HCT116 (cell line): Measurements from ENCODE around the gene BRMS1. TPM values are rescaled to one million over a fixed set of nuclear protein-coding genes. Genes with fewer than 3 reads are reported as not detected.

ENCODE experiments used
- ATAC-seq: fragments of 200-7000 bp; cut with Tn5 transposase; 2 replicates; pipeline ENCODE4 v1.9.1; 2020; ENCODE audit warnings: mild to moderate bottlenecking, moderate library complexity
- BruUV-seq: library from RNA; stranded (reverse); fragments of 400-500 nt; replicated peaks from 2 replicates; lab custom pipeline; 2021; lab: Mats Ljungman, UMichigan
- CTCF ChIA-PET: fragments of 300-600 bp; sonication (Branson Sonifier 250); formaldehyde crosslinking; loops from one replicate; lab custom pipeline; 2021; ENCODE audit warnings: antibody characterized with exemption; lab: Charles Lee
- POLR2A ChIA-PET: fragments of 300-600, 350-600 bp; sonication (Branson Sonifier 250); formaldehyde crosslinking; loops from one replicate; lab custom pipeline; 2021; ENCODE audit warnings: antibody characterized with exemption; lab: Charles Lee
- RAD21 ChIA-PET, 2 experiments: fragments of 300-600 bp; sonication (Branson Sonifier 250); formaldehyde crosslinking; loops; one replicate each; lab custom pipeline; 2023; ENCODE audit warnings: low total read pairs in 2 of 2; ENCODE audit not compliant: uncharacterized antibody in 2 of 2, unreplicated experiment in 2 of 2, low non-redundant PET in 1 of 2; lab: Charles Lee
- DNase-seq: peaks from one replicate; pipeline ENCODE4 v3.0.0-alpha.2; 2010; ENCODE audit warnings: low read depth, low spot score
- H2AFZ ChIP-seq: fragments of 200-600 bp; shearing (Covaris generic), sonication (generic); 2 replicates; pipeline ENCODE4 v1.6.1; 2017; ENCODE audit warnings: low read depth, mixed run types, mixed read lengths, antibody characterized with exemption, low read length; ENCODE audit not compliant: poor library complexity, severe bottlenecking
- H3K27ac ChIP-seq: 2 replicates; pipeline ENCODE4 v1.5.1; 2012; ENCODE audit warnings: low read depth, low read length
- H3K27me3 ChIP-seq: fragments of 200-600 bp; sonication (generic); 2 replicates; pipeline ENCODE4 v1.6.1; 2016; ENCODE audit warnings: mixed run types, low read length, mixed read lengths; ENCODE audit not compliant: insufficient read depth
- H3K36me3 ChIP-seq, 2 experiments: fragments of 200-500 bp in 1 of 2; fragments of 200-600 bp in 1 of 2; sonication (Bioruptor generic) in 1 of 2; sonication (generic) in 1 of 2; 2 replicates each; pipeline versions ENCODE4 v1.5.1 to v1.6.1; 2014 to 2016; ENCODE audit warnings: low read length in 2 of 2, inconsistent platforms in 1 of 2, mixed read lengths in 1 of 2, mixed run types in 1 of 2; ENCODE audit not compliant: insufficient read depth in 2 of 2, control insufficient read depth in 1 of 2
- H3K4me1 ChIP-seq, 2 experiments: fragments of 200-600 bp in 1 of 2; sonication (generic) in 1 of 2; 2 replicates each; pipeline versions ENCODE4 v1.5.1 to v1.6.1; 2012 to 2017; ENCODE audit warnings: low read length in 2 of 2, inconsistent platforms in 1 of 2, mild to moderate bottlenecking in 1 of 2, mixed read lengths in 1 of 2, mixed run types in 1 of 2, moderate library complexity in 1 of 2; ENCODE audit not compliant: insufficient read depth in 2 of 2, control insufficient read depth in 1 of 2
- H3K4me2 ChIP-seq: fragments of 200-600 bp; sonication (generic); 2 replicates; pipeline ENCODE4 v1.6.1; 2017; ENCODE audit warnings: mixed run types, low read length, mixed read lengths
- H3K4me3 ChIP-seq, 2 experiments: fragments of 200-600 bp in 1 of 2; sonication (generic) in 1 of 2; replicated peaks in 1 of 2; 2 replicates each; pipeline ENCODE4 v1.5.1; 2011 to 2016; ENCODE audit warnings: low read length in 2 of 2, control low read depth in 1 of 2, low read depth in 1 of 2, mild to moderate bottlenecking in 1 of 2, mixed read lengths in 1 of 2, mixed run types in 1 of 2
- H3K79me2 ChIP-seq: fragments of 200-600 bp; sonication (generic); 2 replicates; pipeline ENCODE4 v1.6.1; 2017; ENCODE audit warnings: mild to moderate bottlenecking, mixed run types, low read length, moderate library complexity, mixed read lengths; ENCODE audit not compliant: insufficient read depth
- H3K9ac ChIP-seq: fragments of 200-600 bp; sonication (generic); 2 replicates; pipeline ENCODE4 v1.6.1; 2016; ENCODE audit warnings: low read length, mixed read lengths
- H3K9me2 ChIP-seq: fragments of 200-600 bp; sonication (generic), shearing (Covaris generic); 2 replicates; pipeline ENCODE4 v1.6.1; 2017; ENCODE audit warnings: mixed run types, mild to moderate bottlenecking, moderate library complexity; ENCODE audit not compliant: insufficient read depth
- H3K9me3 ChIP-seq, 2 experiments: fragments of 200-500 bp in 1 of 2; fragments of 200-600 bp in 1 of 2; sonication (Bioruptor generic) in 1 of 2; sonication (generic) in 1 of 2; 2 replicates each; pipeline ENCODE4 v1.6.1; 2014 to 2017; ENCODE audit warnings: low read length in 2 of 2, mixed read lengths in 2 of 2, inconsistent platforms in 1 of 2, low read depth in 1 of 2, mild to moderate bottlenecking in 1 of 2, mixed run types in 1 of 2, moderate library complexity in 1 of 2; ENCODE audit not compliant: control insufficient read depth in 1 of 2, insufficient read depth in 1 of 2
- H4K20me1 ChIP-seq: fragments of 200-600 bp; sonication (generic), shearing (Covaris generic); 2 replicates; pipeline ENCODE4 v1.6.1; 2017; ENCODE audit warnings: mixed run types, mild to moderate bottlenecking, moderate library complexity; ENCODE audit not compliant: insufficient read depth
- CBX3 ChIP-seq: IDR thresholded peaks from 2 replicates; pipeline ENCODE4 v1.6.1; 2012; ENCODE audit warnings: low read depth
- CTCF ChIP-seq, 3 experiments: fragments of 200-600 bp in 1 of 3; sonication (generic) in 1 of 3; IDR thresholded peaks in 2 of 3; conservative IDR thresholded peaks in 1 of 3; 2 replicates each; pipeline ENCODE4 v1.5.1; 2012 to 2017; ENCODE audit warnings: low read depth in 2 of 3, low read length in 2 of 3, antibody characterized with exemption in 1 of 3, borderline replicate concordance in 1 of 3, control low read depth in 1 of 3, mild to moderate bottlenecking in 1 of 3, mixed read lengths in 1 of 3, mixed run types in 1 of 3, moderate library complexity in 1 of 3; ENCODE audit not compliant: insufficient read depth in 1 of 3
- EGR1 ChIP-seq: IDR thresholded peaks from 2 replicates; pipeline ENCODE4 v1.6.1; 2012; ENCODE audit warnings: low read depth
- ELF1 ChIP-seq: IDR thresholded peaks from 2 replicates; pipeline ENCODE4 v1.6.1; 2012; ENCODE audit warnings: low read depth, borderline replicate concordance
- EZH2phosphoT487 ChIP-seq: fragments of 200-600 bp; IDR thresholded peaks from 2 replicates; pipeline ENCODE4 v1.6.1; 2018; ENCODE audit warnings: antibody characterized with exemption, borderline replicate concordance
- FOSL1 ChIP-seq: IDR thresholded peaks from 2 replicates; pipeline ENCODE4 v1.6.1; 2012; ENCODE audit warnings: low read depth
- JUND ChIP-seq: IDR thresholded peaks from 2 replicates; pipeline ENCODE4 v1.6.1; 2012
- POLR2A ChIP-seq: IDR thresholded peaks from 2 replicates; pipeline ENCODE4 v1.7.0; 2011; ENCODE audit warnings: borderline replicate concordance; ENCODE audit not compliant: insufficient read depth, insufficient read length; ENCODE audit errors: extremely low read depth
- POLR2AphosphoS5 ChIP-seq: IDR thresholded peaks from 2 replicates; pipeline ENCODE4 v1.6.1; 2011; ENCODE audit warnings: mild to moderate bottlenecking, low read depth, low read length, moderate library complexity
- RAD21 ChIP-seq: IDR thresholded peaks from 2 replicates; pipeline ENCODE4 v1.6.1; 2012; ENCODE audit warnings: low read depth, mild to moderate bottlenecking
- SIN3A ChIP-seq: IDR thresholded peaks from 2 replicates; pipeline ENCODE4 v1.6.1; 2012; ENCODE audit warnings: low read depth
- SP1 ChIP-seq: IDR thresholded peaks from 2 replicates; pipeline ENCODE4 v1.6.1; 2012; ENCODE audit warnings: low read depth
- SRF ChIP-seq: IDR thresholded peaks from 2 replicates; pipeline ENCODE4 v1.6.1; 2012; ENCODE audit warnings: low read depth
- TCF7L2 ChIP-seq: IDR thresholded peaks from 2 replicates; pipeline ENCODE4 v1.7.0; 2011; ENCODE audit warnings: borderline replicate concordance, inconsistent platforms; ENCODE audit not compliant: insufficient read depth, insufficient read length; ENCODE audit errors: extremely low read depth
- ZBTB33 ChIP-seq: IDR thresholded peaks from 2 replicates; pipeline ENCODE4 v1.6.1; 2011; ENCODE audit warnings: mild to moderate bottlenecking, low read length, moderate library complexity; ENCODE audit not compliant: insufficient replicate concordance; ENCODE audit errors: extremely low read depth
- ZFX ChIP-seq: fragments of 450-650 bp; IDR thresholded peaks from 2 replicates; pipeline ENCODE4 v1.6.1; 2017
- ZNF274 ChIP-seq: fragments of 200-500 bp; sonication (Bioruptor generic); IDR thresholded peaks from 2 replicates; pipeline ENCODE4 v1.6.1; 2014; ENCODE audit warnings: mild to moderate bottlenecking, low read depth, low read length, inconsistent platforms
- intact Hi-C: fragments of 100-400 bp; cut with micrococcal nuclease; formaldehyde crosslinking; loops from 2 replicates; pipeline ENCODE4 v1.10.0; 2022
- total RNA-seq: library from RNA; stranded (reverse); gene quantifications from one replicate; pipeline ENCODE4 v1.2.1, GENCODE V29; 2021; ENCODE audit not compliant: unreplicated experiment
- TF ChIP-seq, protein P1 (sequence below): IDR thresholded peaks from 2 replicates; pipeline ENCODE4 v1.6.1; 2012; ENCODE audit warnings: low read depth
- TF ChIP-seq, protein P2 (sequence below): IDR thresholded peaks from 2 replicates; pipeline ENCODE4 v1.6.1; 2012
- TF ChIP-seq, protein P3 (sequence below): IDR thresholded peaks from 2 replicates; pipeline ENCODE4 v1.6.1; 2012

Gene BRMS1
- total RNA-seq, 1 experiment from 2014 or later: 42.1 TPM

DNA sequence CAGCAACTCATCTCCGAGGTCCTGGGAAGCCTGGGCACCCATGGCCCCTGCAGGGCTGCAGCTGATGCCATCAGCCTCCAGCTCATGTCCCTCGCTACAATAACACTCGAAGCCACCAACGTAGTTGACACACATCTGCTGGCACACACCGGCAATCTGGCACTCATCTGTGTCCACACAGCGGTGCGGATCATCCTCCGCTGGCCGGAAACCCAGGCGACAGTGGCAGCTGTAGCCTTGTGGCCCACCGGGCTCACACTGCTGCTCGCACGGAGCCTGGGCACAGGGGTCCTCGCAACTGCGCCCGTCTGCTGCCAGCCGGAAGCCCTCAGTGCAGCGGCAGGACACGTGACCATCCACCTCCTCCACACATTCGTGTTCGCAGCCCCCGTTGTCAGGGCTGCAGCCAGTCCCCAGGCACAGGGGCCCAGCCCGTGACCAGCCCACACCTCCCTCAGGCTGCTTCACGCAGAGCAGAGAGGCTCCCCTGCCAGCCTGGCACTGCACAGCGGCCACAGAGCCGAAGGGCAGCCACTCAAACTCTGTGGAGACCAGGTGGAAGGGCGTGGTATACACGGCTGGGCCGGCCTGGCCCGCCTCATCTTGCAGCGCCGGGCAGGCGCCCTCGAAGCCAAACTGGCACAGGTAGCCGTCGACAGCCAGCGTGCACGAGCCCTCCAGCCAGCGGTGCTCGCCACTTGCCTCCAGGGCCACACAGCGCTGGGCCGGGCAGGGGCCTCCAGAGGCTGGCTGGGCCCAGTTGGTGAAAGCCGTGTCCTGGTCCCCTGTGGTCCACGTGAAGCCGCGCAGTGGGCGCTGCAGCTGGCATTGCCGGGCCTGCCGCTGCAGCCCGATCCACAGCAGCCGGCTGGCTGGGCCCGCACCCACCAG is 28.7 kb downstream of the BRMS1 start:
- Histone ChIP-seq H3K36me3 (no peaks in the 10 kb centered on the region), H3K79me2 (no peaks in the 10 kb centered on the region), H3K4me1 (peaks cover 14 to 26% of the 10 kb centered on the region in 2 experiments), H3K9me2 (no peaks in the 10 kb centered on the region), H3K9ac (no peak overlapping the region), H3K27me3 (no peaks in the 10 kb centered on the region), H3K27ac (no peak overlapping the region), H4K20me1 (no peaks in the 10 kb centered on the region), H3K4me2 (no peak overlapping the region), H3K9me3 (no peaks in the 10 kb centered on the region), H3K4me3 (no peak overlapping the region), H2AFZ (no peak overlapping the region)
- ATAC-seq (no peak), DNase-seq (no peak)
- no TSS peak for BruUV-seq
- ChIA-PET POLR2A (no interaction called here), CTCF (interaction anchor here (1.3 kb wide), 1 partner anchor 70 kb away, joined by 3 read pairs; no protein-coding TSS in a partner anchor), RAD21 (no interaction called here)
- TF ChIP-seq ZBTB33 (no peak), EZH2phosphoT487 (no peak), JUND (no peak), FOSL1 (no peak), SRF (no peak), EGR1 (no peak), ELF1 (no peak), RAD21 (no peak), CBX3 (no peak), CTCF (IDR thresholded peaks at IDR 0.05 in 2 of 3, conservative IDR thresholded peaks at IDR 0.05 in 1 of 3; ENCODE audit: borderline replicate concordance in 1 of 3, insufficient read depth in 1 of 3, low read depth in 2 of 3, low read length in 2 of 3) (no peak), POLR2AphosphoS5 (no peak), ZFX (no peak), TCF7L2 (no peak), SIN3A (no peak), POLR2A (no peak), SP1 (no peak), ZNF274 (no peak)
- TF ChIP-seq, protein P1, sequence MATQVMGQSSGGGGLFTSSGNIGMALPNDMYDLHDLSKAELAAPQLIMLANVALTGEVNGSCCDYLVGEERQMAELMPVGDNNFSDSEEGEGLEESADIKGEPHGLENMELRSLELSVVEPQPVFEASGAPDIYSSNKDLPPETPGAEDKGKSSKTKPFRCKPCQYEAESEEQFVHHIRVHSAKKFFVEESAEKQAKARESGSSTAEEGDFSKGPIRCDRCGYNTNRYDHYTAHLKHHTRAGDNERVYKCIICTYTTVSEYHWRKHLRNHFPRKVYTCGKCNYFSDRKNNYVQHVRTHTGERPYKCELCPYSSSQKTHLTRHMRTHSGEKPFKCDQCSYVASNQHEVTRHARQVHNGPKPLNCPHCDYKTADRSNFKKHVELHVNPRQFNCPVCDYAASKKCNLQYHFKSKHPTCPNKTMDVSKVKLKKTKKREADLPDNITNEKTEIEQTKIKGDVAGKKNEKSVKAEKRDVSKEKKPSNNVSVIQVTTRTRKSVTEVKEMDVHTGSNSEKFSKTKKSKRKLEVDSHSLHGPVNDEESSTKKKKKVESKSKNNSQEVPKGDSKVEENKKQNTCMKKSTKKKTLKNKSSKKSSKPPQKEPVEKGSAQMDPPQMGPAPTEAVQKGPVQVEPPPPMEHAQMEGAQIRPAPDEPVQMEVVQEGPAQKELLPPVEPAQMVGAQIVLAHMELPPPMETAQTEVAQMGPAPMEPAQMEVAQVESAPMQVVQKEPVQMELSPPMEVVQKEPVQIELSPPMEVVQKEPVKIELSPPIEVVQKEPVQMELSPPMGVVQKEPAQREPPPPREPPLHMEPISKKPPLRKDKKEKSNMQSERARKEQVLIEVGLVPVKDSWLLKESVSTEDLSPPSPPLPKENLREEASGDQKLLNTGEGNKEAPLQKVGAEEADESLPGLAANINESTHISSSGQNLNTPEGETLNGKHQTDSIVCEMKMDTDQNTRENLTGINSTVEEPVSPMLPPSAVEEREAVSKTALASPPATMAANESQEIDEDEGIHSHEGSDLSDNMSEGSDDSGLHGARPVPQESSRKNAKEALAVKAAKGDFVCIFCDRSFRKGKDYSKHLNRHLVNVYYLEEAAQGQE: no peak
- TF ChIP-seq, protein P2, sequence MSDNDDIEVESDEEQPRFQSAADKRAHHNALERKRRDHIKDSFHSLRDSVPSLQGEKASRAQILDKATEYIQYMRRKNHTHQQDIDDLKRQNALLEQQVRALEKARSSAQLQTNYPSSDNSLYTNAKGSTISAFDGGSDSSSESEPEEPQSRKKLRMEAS: no peak
- TF ChIP-seq, protein P3, sequence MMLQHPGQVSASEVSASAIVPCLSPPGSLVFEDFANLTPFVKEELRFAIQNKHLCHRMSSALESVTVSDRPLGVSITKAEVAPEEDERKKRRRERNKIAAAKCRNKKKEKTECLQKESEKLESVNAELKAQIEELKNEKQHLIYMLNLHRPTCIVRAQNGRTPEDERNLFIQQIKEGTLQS: no peak
- intact Hi-C loops: no loop called here
